GM18520 (cell line): Measurements from ENCODE around the gene TMEM9.

Source experiments
- ATAC-seq: cut with Tn5 transposase; IDR thresholded peaks from one replicate; pipeline ENCODE4 v1.9.1; 2021; ENCODE audit not compliant: unreplicated experiment

TMEM9 gene

DNA sequence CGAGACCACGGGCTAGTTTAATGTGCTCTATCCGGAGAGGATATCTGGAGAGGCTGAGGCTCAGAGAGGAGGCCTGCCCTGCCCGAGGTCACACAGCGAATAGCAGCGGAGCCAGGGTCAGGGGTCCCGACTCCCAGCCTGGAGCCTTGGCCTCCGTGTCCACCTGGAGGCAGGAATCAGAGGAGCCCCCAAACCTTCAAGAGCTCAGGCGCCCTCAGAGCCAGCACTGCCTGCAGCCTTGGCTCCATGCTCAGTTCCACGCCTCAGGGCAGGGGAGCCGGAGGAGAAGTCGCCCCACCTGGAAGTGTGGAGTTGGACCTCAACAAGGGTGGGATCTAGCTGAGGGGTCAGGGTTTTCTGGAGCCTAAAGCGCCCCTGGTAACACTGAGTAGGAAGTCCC lies 25.3 kb downstream of the TMEM9 start:
- ATAC-seq: no peak

DNA sequence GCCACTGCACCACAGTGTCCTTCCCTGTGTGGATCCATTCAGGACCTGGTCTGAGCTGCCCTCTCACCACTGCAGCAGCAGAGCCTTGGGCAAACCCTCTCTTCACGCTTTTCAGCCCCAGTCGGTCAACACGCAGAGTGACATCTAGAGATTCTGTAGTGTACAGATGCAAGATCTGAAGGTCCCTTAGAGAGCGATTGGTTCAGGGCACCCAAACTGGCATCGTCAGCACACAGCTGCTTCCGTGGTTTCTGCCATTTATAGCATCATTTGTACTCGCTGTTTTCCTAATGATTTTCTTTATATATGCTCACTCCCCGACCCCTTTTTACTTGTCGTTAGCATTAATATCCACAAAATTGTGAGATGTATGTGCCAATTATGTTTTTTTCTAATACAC lies 25.8 kb downstream of the TMEM9 start:
- no peak for ATAC-seq

DNA sequence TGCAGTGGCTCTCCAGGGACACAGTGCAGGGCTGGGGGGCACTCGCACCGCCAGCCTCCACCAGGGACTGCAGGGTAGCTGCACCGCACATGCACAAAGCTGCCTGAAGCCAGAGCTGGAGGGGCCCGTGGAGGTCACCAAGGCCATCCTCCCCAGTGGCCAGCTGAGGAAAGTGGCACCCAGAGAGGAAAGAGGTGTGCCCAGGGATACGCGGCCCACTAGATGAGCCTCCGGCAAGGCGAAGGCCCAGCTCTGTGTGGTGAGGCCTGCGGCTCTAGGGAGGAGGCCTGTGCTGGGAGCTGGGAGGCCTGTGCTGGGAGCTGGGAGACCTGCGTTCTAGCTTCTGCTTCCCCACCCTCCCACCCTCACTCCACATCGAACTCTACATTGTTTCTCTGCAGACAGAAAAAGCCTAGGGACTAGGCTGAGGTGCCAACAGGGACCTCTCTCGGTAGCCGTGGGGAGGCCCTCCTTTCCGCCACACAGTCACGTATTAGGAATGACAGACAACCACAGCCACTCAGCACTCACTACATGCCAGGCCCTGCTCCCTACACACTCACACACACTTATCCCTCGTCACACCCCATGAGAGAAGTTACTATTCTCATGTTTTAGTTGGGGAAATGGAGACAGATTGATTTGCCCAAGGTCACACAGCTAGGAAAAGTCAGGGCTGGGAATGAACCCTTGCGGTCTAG lies 26.4 kb downstream of the TMEM9 start:
- no peak for ATAC-seq

DNA sequence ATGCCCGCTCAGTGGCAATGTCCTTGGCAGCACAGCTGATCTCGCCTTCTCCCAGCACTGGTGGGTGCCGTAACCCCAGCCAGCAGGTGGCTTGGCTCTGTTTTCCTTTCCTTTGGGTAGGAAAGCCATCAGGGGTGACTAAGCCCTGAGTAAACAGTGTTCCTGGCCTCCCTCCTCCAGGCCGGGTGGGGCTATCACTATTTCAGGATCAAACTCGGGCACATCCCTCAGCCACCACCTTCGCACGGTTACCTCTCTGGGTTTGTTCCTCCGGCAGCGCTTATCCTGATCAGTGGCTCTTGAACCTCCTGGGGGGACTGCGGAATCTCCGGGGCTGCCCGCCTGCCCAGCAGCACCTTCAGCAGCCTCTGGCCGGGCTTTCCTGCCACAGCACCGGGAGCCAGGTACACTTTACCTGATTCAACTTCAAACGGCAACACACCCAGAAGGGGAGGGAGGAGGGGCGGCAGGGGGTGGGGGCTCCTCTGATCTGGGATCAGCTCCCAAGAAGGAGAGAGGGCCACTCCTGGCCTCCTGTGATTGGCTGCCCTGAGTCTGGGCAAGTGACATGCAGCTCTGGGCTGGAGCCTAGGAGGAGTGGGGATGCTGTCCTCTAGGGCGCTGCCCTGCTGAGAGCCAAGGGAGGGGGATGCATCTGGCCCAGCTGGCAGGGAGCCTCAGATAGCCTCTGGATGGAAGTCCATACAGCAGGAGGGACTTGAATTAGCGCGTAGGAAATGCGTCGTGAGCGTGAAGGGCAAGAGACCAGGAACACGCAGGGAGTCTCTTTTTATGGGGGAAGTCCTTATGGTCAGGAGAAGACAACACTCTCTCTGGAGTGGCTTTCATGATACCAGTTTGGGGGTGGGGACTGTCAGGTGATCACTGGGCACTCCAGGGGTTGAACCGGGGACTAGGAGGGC lies 27.2 kb downstream of the TMEM9 start, which contains the start of gene ASCL5:
Gene ASCL5, minus strand, starts transcription at position 353 of the 923 bp plus-strand sequence. CDS start 11,812 bp downstream, outside the sequence.
- ATAC-seq: no peak

DNA sequence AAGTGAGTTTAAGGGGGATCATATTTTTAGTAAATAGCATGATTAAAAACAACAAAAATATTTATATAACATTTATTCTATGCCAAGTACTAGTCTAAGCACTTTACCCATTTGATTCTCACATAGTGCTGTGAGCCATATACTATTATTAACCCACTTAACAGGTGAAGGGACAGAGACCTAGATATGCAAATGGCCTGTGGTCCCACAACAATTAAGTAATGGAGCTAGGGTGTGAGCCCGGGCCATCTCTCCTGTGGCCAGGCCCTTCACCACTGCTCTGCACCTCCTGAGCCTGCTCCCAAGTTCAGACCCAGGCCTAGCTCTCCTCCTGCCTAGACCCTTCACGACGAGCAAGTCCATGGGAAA lies 27.8 kb downstream of the TMEM9 start:
- ATAC-seq: no peak

DNA sequence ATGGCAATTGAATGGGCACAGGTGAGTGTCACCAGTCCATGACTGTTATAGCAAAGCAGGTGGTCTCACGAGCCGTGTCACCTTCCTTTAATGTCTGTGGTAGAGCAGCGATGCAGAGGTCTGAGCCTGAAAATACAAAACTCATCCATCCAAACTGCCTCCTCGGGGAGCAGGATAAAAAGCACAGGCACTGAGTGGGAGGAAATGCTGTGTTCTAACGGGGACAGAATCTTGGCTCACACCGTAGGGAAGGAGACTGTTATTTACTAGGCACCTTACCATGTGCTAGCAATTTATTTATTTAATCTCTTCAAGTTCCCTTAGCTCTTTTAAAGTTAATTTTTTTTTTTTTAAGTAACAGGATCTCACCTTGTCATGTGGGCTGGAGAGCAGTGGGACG lies 28.5 kb downstream of the TMEM9 start:
- no peak for ATAC-seq

DNA sequence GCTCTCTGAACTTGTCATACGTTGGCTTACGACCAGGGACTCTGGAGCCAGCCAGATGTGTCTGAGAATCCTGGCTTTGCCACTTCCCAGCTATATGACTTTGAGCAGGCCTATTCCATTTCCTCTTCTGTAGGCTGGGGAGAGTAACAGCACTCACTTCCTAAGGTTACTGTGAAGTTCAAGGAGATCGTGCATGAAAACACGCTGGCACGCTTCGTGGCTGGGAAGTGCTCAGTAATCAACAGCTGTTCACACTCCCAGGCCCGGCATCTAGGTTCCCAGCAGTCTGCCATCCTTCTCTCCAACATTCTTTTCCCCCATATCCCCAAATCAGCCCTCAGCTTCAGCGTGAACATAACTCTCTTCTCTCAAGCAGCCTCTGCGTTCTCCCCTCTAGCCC lies 29.3 kb downstream of the TMEM9 start:
- no peak for ATAC-seq

DNA sequence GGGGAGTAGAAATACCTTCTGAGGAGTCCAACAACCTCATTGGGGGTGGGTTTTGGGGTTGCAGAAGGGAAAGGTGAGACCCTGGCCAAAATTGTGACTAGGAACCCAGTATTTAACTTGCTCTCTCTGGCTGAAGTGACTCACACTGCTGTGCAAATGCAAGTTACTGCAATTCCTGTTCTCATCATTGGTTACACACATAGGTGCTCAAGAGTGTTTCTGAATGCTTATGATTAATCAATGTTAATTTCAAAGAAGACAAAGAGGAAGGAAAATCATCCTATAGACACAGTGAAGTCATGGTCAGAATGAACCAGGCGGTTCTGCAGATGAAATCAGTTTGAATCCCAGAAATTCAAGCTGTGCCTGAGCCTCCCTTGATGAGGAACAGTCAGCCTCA lies 30.4 kb downstream of the TMEM9 start:
- no peak for ATAC-seq

DNA sequence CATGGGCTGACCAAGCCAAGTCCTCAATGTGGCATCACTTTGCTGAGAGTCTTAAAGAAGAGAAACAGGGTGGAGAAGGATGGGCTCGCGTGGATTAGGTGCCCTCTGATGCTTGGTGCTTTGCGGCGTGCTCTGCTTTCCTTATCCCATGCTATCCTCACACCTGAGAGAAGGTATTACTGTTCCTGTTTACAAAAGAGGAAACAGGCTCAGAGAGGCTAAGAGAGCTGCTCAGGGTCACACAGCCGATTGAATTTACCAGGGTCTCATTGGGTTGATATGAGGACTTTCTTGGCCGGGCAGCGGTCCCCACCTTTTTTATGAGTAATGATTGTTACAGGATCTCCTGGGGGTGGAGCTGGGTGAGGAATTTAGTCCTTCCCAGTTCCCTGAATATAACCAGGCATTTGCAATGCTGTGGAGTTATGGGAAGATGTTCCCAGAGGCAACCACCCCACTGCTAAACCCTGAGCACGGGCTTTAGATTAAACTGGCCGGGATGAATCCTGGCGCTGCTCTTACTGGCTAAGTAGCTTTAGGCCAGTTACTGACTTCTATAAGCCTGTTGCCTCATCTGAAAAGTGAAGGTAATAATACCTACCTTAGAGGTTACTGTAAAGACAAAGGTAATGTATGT lies 31.8 kb downstream of the TMEM9 start:
- ATAC-seq: no peak

DNA sequence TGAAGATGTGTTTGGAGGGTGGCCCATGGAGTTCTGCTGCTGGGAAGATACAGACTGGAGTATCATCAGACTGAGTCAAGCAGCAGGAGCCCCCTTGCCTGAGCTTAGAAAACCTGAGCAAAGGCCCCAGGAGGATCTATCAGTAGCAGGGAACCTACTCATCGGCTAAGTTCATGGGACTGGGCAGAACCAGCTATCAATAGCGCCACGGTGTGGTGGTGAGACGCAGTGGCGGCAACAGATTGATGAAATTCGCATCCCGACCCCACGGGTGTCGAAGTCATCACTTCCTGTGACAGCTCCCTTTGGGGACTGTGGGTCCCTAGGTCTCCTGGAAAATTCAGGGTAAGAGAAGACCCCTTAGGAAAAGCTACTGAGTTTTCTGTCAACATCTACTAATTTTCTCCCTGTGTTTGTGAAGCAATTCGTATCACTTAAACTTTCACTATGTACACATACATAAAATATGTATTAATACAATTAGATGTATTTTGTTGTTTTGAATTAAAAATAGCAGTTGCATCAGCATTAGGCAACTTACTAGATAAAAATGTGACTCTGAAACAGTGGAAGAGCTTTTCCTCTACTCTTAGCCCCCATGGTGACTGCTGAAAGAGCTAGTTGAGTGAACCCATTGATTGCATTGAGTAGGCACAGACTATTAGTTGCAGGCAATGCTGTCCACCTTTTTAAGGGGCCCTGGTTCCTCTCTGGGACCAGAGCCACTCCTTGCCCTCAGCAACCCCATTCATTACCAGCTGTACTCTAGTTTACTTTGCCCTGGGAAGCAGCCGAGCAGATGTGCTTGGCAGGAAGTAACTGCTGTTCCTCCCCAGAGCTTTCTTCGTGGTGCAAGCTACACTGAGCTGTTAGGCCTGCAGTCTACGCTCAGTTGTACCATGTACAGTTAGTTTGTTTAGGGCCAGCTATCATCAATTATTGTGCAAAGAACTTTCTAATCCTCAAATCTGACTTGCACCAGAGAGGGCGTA lies 34.8 kb downstream of the TMEM9 start:
- ATAC-seq: no peak

DNA sequence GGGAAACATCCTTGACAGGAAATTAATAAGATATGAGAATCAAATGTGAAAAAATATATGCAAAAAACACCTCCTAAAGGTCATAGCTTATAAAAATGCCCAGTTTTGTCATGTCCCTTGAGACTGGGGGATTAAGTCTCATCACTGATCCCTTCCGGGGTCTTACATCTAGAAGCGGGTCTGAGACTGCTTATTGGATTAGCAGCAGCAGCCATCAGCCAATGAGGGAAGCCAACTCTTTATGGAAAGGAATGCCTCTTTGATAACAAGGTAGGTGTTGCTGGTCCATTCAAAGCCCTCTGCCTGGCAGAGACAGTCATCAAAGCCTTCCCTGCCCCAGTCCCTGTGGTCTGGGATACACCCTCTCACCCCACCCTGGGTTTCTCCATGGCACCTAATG lies 38.2 kb downstream of the TMEM9 start:
- ATAC-seq: no peak

DNA sequence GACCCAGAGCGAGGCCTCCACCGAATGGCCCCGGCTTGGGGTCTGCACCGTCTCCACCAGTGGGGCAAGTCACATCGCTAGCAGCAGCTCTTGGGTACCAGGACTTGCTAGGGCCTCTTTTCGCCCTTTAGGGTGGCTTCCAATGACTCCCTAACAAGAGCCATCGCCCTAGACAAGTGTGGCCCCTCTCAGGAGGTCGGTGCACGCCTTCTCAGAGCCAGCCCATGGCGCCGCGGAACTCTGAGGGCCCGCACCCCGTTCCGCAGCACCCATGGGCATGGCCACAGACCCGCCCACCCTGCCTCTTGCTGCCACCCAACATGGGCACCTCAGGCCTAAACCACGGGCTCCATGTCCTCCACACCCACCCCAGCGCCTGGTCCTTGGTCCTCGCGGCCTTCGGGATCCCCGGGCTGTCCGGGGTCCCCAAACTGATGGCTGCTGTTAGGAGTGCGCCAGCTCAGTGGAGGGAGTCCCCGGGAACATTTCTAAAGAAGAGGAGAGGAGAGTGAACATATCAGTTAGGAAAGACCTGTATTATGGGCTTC lies 38.8 kb downstream of the TMEM9 start:
- ATAC-seq: no peak

DNA sequence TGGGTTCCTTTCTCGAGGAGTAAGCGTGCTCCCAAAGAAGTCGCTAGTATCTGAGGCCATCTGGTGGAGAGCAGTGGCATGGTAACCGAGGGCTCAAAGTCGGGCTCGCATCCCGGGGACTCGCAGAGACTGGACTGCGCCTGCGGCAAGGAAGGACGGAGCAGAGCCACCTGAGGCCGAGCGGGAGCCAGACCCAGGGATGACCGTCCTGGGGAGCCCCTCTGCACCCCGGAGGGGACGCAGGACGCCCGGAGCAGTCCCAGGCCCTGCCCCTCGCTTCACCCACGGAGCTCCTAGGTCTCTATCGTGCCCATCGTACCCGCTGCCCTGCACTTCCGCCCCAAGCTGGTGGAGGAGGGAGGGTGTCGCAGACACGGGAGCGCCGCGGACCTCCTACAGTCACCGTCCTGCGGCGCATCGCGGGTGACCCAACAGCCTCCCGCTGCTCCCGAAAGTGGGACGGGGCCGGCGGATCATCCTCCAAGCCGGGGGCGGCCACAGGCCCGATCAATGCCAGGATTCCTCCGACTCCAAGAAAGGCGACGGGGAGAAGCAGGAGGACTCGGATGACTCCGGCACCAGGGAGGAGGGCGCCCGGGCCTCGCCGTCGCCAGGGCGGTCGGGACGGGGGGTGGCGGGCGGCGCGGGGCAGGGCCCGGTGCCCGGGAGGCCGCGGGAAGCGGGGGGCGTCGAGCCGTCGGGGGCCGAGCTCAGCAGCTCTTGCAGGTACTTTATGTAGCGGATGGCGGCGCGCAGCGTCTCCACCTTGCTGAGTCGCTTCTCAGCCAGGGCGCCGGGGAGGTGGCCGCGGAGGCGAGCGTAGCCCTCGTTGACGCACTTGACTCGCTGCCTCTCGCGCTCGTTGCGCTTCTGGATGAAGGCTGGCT lies 39.8 kb downstream of the TMEM9 start:
- ATAC-seq: peak; percentile 62

DNA sequence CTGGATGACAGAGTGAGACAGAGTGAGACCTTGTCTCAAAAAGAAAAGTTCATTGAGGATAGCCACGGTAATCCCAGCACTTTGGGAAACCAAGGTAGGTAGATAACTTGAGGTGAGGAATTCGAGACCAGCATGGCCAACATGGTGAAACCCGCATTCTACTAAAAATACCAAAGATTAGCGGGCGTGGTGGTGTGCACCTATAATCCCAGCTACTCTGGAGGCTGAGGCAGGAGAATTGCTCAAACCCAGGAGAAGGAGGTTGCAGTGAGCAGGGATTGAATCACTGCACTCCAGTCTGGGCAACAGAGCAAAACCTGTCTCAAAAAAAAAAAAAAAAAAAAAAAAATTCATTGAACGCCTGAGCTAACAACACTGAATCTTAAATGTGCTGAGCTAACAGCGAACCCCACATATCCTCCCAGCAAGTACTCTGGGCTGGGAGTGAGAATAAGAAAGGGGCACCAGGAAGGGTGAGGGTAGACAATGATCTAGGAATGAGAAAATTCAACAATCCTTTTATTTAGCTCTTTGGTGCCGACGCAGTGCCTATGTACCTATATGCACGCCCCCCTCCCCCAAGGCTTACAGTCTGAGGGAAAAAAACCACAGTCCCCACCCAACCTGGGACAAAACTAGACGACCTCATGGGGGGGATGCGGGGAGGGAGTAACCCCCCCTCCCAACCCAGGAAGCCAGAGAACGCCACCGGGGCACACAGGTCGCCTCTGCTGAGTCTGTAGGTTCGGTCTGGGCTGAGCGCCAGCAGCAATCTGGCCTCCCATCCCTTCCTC lies 40.6 kb downstream of the TMEM9 start:
- ATAC-seq: no peak

DNA sequence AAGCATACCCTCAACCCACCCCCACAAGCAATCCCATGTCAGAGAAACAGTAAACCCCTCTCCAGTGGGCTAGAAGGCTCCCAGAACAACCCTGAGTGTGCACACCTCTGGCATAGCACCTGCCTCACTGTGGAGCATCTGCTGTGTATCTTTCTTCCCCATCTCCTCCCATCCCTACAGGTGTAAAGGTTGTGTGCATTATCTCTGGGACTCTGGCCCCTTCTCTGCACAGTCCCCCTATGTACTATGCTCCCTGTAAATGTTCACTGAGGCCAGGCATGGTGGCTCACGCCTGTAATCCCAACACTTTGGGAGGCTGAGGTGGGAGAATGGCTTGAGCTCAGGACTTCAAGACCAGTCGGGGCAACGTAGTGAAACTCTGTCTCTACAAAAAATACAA lies 41.3 kb downstream of the TMEM9 start:
- no peak for ATAC-seq

DNA sequence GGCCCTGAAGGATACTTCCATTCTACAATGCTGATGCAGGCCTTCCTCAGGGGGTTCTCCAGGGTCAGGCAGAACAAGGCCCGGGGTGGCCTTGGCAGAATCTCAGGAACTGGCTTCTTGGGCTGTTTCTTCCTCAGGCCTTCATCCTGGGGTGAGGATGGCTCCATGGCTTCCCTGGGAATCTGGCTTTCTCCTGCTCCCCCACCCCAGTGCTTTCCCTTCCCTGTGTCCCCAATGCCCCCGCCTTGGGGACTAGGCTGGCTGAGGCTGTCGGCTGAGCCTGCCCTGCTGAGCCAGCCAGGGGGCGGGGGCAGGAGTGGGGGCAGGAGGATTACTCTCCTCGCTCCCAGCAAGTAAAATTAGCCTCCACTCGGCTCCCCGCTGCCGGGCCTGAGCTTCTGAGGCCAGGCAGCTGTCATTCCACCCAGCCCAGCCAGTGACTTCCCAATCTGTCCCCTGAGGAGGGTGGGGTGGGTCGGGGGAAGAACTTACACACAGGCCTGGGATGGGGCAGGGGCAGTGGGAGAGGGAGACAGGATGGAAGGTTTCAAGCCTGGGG lies 42.0 kb downstream of the TMEM9 start, which contains the start of gene CACNA1S:
Gene CACNA1S, minus strand, starts transcription at position 254 of the 559 bp plus-strand sequence. Its CDS starts 87 bp downstream, at position 167.
- no peak for ATAC-seq

DNA sequence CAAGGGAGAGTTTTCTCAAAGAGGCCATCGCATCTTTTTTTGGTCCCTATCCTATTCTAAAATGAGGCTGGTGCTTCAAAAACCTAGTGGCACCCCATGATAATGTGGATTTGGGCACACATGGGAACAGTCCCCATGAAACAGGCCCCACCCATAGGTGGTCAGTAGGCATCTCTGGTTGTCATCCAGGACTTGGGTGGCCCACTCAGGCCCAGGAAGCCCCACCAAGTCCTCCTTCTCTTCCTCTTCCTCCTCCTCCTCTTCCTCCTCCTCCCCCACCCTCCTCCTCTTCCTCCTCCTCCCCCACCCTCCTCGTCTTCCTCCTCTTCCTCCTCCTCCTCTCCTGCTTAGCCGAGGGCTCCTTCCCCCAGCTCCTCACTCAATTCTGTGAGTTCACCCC lies 42.6 kb downstream of the TMEM9 start:
- no peak for ATAC-seq

DNA sequence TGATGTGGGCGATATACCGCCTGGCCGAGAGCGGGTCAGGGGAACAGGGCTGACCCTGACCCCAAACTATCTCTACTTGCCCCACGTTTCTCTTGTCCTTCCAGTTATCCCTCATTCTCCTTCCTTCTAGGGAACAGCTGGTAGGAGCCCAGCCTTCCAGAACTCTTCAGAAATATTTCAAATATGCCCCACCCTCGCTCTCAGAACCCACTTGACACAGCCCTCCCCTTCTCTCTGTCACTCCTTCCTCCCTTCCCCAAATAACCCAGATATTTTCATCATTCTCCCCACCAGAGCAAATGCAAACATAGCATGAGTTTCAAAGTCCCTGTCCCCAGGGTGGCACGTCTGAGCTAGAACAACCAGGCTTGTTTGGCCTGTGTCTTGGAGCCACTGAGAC lies 43.1 kb downstream of the TMEM9 start:
- ATAC-seq: no peak
